Neural cell (in vitro differentiated cells): ENCODE data around the gene DDTL. TPM values are rescaled to one million over a fixed set of nuclear protein-coding genes. Genes with fewer than 3 reads are reported as not detected.

Source experiments
- H2AFZ ChIP-seq: fragments of 200-600, 300-800 bp; sonication (generic), shearing (Covaris generic); 2 replicates; pipeline ENCODE4 v1.6.0; 2014; ENCODE audit warnings: low read depth, mild to moderate bottlenecking, antibody characterized with exemption, low read length, moderate library complexity
- H3F3A ChIP-seq: fragments of 200-600 bp; shearing (Covaris generic); 2 replicates; pipeline ENCODE4 v1.6.1; 2016; ENCODE audit warnings: mild to moderate bottlenecking, moderate library complexity, mixed read lengths, antibody characterized with exemption, low read length; ENCODE audit not compliant: insufficient read depth, poor library complexity, severe bottlenecking
- H3K27ac ChIP-seq: fragments of 200-600, 300-800 bp; sonication (generic), shearing (Covaris generic); 2 replicates; pipeline ENCODE4 v1.5.1; 2014; ENCODE audit warnings: mild to moderate bottlenecking, low read length, moderate library complexity
- H3K27me3 ChIP-seq: fragments of 300-800, 200-600 bp; sonication (generic), shearing (Covaris generic); 2 replicates; pipeline ENCODE4 v1.6.0; 2014; ENCODE audit warnings: mild to moderate bottlenecking, low read depth, low read length, moderate library complexity; ENCODE audit not compliant: insufficient read depth
- H3K36me3 ChIP-seq: fragments of 300-800, 200-600 bp; sonication (generic), shearing (Covaris generic); 2 replicates; pipeline ENCODE4 v1.5.1; 2014; ENCODE audit warnings: mild to moderate bottlenecking, antibody characterized with exemption, low read length, moderate library complexity; ENCODE audit not compliant: insufficient read depth
- H3K4me2 ChIP-seq: fragments of 300-800, 200-600 bp; sonication (generic), shearing (Covaris generic); 2 replicates; pipeline ENCODE4 v1.6.0; 2014; ENCODE audit warnings: mild to moderate bottlenecking, low read length
- H3K4me3 ChIP-seq: fragments of 300-800, 200-600 bp; sonication (generic), shearing (Covaris generic); 2 replicates; pipeline ENCODE4 v1.5.1; 2014; ENCODE audit warnings: mild to moderate bottlenecking, low read length, moderate library complexity
- H3K79me2 ChIP-seq: fragments of 200-600 bp; shearing (Covaris generic); replicated peaks from 2 replicates; pipeline ENCODE4 v1.6.0; 2014; ENCODE audit warnings: mild to moderate bottlenecking, low read length, moderate library complexity; ENCODE audit not compliant: insufficient read depth
- H3K9ac ChIP-seq: fragments of 300-800, 200-600 bp; sonication (generic), shearing (Covaris generic); 2 replicates; pipeline ENCODE4 v1.6.1; 2016; ENCODE audit warnings: mild to moderate bottlenecking, low read length, mixed read lengths
- H3K9me2 ChIP-seq: fragments of 200-600 bp; shearing (Covaris generic); 2 replicates; pipeline ENCODE4 v1.6.1; 2016; ENCODE audit warnings: mild to moderate bottlenecking, low read length, mixed read lengths; ENCODE audit not compliant: insufficient read depth
- H3K9me3 ChIP-seq: fragments of 200-600, 300-800 bp; sonication (generic), shearing (Covaris generic); 2 replicates; pipeline ENCODE4 v1.6.1; 2016; ENCODE audit warnings: mild to moderate bottlenecking, mixed run types, low read length, moderate library complexity, mixed read lengths
- H4K20me1 ChIP-seq: fragments of 200-600 bp; shearing (Covaris generic); 2 replicates; pipeline ENCODE4 v1.6.1; 2016; ENCODE audit warnings: mild to moderate bottlenecking, mixed run types; ENCODE audit not compliant: insufficient read depth
- EP300 ChIP-seq: fragments of 450-650 bp; conservative IDR thresholded peaks from 2 replicates; pipeline ENCODE4 v1.6.1; 2014; ENCODE audit warnings: antibody characterized with exemption, mild to moderate bottlenecking, moderate library complexity; ENCODE audit not compliant: poor library complexity, severe bottlenecking
- EZH2 ChIP-seq: fragments of 200-600, 300-800 bp; shearing (Covaris generic), sonication (generic); IDR thresholded peaks from 2 replicates; pipeline ENCODE4 v1.6.1; 2014; ENCODE audit warnings: antibody characterized with exemption, low read length, borderline replicate concordance, mild to moderate bottlenecking; ENCODE audit not compliant: insufficient read depth, poor library complexity, severe bottlenecking
- MXI1 ChIP-seq: fragments of 450-650 bp; conservative IDR thresholded peaks from 2 replicates; pipeline ENCODE4 v1.6.1; 2014; ENCODE audit warnings: antibody characterized with exemption, mild to moderate bottlenecking; ENCODE audit not compliant: poor library complexity, severe bottlenecking
- POLR2AphosphoS5 ChIP-seq: IDR thresholded peaks from 2 replicates; pipeline ENCODE4 v1.6.1; 2012
- RAD21 ChIP-seq: fragments of 450-650 bp; conservative IDR thresholded peaks from 2 replicates; pipeline ENCODE4 v1.6.1; 2014; ENCODE audit warnings: antibody characterized with exemption, mild to moderate bottlenecking, moderate library complexity
- SMC3 ChIP-seq: fragments of 450-650 bp; conservative IDR thresholded peaks from 2 replicates; pipeline ENCODE4 v1.6.1; 2014; ENCODE audit warnings: antibody characterized with exemption, mild to moderate bottlenecking, moderate library complexity; ENCODE audit not compliant: poor library complexity
- TAF1 ChIP-seq: IDR thresholded peaks from 2 replicates; pipeline ENCODE4 v1.6.1; 2012; ENCODE audit warnings: low read depth
- polyA plus RNA-seq: library from polyadenylated mRNA; depleted of rRNA; stranded (reverse); fragments of >200 nt; gene quantifications from 2 replicates; pipeline ENCODE4 v1.2.3, GENCODE V29; 2014
- TF ChIP-seq, protein P1 (sequence below): fragments of 450-650 bp; IDR thresholded peaks from 2 replicates; pipeline ENCODE4 v1.5.1; 2014; ENCODE audit warnings: antibody characterized with exemption, mild to moderate bottlenecking, moderate library complexity; ENCODE audit not compliant: poor library complexity, severe bottlenecking
- TF ChIP-seq, protein P2 (sequence below): IDR thresholded peaks from 2 replicates; pipeline ENCODE4 v1.6.1; 2012; ENCODE audit warnings: borderline replicate concordance

The DDTL gene
- polyA plus RNA-seq, 1 donor from 2014 or later: 0.31 TPM

DNA sequence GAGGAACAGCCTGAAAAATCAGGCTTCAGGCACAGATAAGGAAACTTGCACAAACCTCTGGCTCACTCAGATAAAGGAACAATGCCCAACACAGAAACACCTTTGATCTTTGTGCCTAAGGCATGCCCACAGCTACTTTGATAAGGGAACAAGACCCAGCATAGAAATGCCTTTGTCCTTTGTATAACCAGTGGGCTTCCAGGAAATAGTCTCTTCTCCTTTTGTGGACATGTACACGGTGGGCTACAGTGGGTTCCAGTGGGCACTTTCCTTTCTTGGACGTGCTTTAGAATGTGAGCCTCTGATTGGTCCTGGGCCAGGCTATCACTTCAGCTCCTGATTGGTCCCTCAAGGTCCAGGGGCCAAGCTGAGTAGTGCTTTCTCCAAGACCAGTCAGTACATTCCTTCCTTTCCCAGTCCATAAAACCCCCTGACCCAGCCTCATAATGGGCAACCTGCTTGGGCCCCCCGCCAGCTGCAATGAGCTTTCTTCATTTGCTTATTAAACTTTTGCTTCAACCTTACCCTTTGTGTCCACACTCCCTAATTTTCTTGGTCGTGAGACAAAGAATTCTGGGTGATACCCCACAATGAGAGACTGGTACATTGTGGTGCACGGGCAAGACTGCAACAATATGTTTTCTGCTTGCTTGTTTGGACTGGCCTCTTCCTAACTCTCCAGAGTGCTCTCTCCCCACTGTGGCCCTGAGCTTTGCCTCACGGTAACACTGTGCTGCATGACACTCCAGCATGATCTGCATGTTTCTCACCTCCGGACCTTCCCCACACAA lies 42.7 kb downstream of the DDTL start:
- no peaks in the 10 kb centered on the region for H3K9me2 ChIP-seq
- H3K9me3 ChIP-seq: no peaks in the 10 kb centered on the region
- no peak overlapping the region for H2AFZ ChIP-seq
- H3K27ac ChIP-seq: no peak overlapping the region
- no peak overlapping the region for H3K4me3 ChIP-seq
- H3F3A ChIP-seq: no peaks in the 10 kb centered on the region
- TF ChIP-seq MXI1: no peak
- TF ChIP-seq POLR2AphosphoS5: no peak
- TF ChIP-seq, protein P1, sequence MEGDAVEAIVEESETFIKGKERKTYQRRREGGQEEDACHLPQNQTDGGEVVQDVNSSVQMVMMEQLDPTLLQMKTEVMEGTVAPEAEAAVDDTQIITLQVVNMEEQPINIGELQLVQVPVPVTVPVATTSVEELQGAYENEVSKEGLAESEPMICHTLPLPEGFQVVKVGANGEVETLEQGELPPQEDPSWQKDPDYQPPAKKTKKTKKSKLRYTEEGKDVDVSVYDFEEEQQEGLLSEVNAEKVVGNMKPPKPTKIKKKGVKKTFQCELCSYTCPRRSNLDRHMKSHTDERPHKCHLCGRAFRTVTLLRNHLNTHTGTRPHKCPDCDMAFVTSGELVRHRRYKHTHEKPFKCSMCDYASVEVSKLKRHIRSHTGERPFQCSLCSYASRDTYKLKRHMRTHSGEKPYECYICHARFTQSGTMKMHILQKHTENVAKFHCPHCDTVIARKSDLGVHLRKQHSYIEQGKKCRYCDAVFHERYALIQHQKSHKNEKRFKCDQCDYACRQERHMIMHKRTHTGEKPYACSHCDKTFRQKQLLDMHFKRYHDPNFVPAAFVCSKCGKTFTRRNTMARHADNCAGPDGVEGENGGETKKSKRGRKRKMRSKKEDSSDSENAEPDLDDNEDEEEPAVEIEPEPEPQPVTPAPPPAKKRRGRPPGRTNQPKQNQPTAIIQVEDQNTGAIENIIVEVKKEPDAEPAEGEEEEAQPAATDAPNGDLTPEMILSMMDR: no peak
- no peak for TF ChIP-seq EZH2
- TF ChIP-seq SMC3: no peak
- no peak for TF ChIP-seq RAD21
- TF ChIP-seq TAF1: no peak
- TF ChIP-seq, protein P2, sequence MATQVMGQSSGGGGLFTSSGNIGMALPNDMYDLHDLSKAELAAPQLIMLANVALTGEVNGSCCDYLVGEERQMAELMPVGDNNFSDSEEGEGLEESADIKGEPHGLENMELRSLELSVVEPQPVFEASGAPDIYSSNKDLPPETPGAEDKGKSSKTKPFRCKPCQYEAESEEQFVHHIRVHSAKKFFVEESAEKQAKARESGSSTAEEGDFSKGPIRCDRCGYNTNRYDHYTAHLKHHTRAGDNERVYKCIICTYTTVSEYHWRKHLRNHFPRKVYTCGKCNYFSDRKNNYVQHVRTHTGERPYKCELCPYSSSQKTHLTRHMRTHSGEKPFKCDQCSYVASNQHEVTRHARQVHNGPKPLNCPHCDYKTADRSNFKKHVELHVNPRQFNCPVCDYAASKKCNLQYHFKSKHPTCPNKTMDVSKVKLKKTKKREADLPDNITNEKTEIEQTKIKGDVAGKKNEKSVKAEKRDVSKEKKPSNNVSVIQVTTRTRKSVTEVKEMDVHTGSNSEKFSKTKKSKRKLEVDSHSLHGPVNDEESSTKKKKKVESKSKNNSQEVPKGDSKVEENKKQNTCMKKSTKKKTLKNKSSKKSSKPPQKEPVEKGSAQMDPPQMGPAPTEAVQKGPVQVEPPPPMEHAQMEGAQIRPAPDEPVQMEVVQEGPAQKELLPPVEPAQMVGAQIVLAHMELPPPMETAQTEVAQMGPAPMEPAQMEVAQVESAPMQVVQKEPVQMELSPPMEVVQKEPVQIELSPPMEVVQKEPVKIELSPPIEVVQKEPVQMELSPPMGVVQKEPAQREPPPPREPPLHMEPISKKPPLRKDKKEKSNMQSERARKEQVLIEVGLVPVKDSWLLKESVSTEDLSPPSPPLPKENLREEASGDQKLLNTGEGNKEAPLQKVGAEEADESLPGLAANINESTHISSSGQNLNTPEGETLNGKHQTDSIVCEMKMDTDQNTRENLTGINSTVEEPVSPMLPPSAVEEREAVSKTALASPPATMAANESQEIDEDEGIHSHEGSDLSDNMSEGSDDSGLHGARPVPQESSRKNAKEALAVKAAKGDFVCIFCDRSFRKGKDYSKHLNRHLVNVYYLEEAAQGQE: no peak
- TF ChIP-seq EP300: no peak
- H3K36me3 ChIP-seq: no peaks in the 10 kb centered on the region
- H3K79me2 ChIP-seq: peaks cover 30% of the 10 kb centered on the region
- H3K4me2 ChIP-seq: no peak overlapping the region
- no peaks in the 10 kb centered on the region for H3K27me3 ChIP-seq
- H4K20me1 ChIP-seq: no peaks in the 10 kb centered on the region
- no peak overlapping the region for H3K9ac ChIP-seq

DNA sequence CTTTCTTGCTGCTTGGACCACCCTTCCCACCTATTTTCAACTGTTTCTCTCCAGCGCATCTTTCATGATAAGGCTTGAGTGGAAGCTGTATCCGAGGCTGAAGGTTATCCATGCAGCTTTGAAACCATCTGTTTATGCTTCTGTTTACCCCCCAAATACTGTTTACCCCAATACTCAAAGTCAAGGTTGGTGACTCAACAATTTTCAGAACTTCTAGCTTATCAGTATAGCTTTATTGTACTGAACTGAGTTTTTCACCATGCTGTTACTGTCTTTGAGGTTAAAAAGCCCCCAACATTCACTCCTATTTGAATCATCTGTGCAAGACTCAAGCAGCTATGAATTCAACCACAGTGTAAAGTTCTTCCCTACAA lies 43.3 kb downstream of the DDTL start:
- Histone ChIP-seq H3K27ac (no peak overlapping the region), H3K9me2 (no peaks in the 10 kb centered on the region), H3K4me3 (no peak overlapping the region), H3F3A (no peaks in the 10 kb centered on the region), H3K79me2 (peaks cover 31% of the 10 kb centered on the region), H4K20me1 (no peaks in the 10 kb centered on the region), H2AFZ (no peak overlapping the region), H3K27me3 (no peaks in the 10 kb centered on the region), H3K36me3 (no peaks in the 10 kb centered on the region), H3K4me2 (no peak overlapping the region), H3K9ac (no peak overlapping the region), H3K9me3 (no peaks in the 10 kb centered on the region)
- TF ChIP-seq EP300 (no peak), SMC3 (no peak), MXI1 (no peak), POLR2AphosphoS5 (no peak), RAD21 (no peak), TAF1 (no peak), EZH2 (no peak)
- TF ChIP-seq, protein P2: no peak
- TF ChIP-seq, protein P1: no peak
